Esophagus (tissue), 2 donors: Measurements from ENCODE around the gene RAD51B. TPM values are rescaled to one million over a fixed set of nuclear protein-coding genes. Genes with fewer than 3 reads are reported as not detected.
A peak's percentile ranks its signal among the peaks of the same experiment; 100 is the strongest.

Experiments
- H3K27ac ChIP-seq, 2 donors: one replicate each; pipeline ENCODE4 v1.5.1; 2013; ENCODE audit warnings: low read depth in 2 of 2, mild to moderate bottlenecking in 2 of 2, inconsistent platforms in 1 of 2, low read length in 1 of 2, moderate library complexity in 1 of 2
- H3K27me3 ChIP-seq, 2 donors: one replicate each; pipeline ENCODE4 v1.6.1; 2013; ENCODE audit warnings: low read length in 2 of 2, control low read depth in 1 of 2, mild to moderate bottlenecking in 1 of 2; ENCODE audit not compliant: insufficient read depth in 2 of 2, control insufficient read depth in 1 of 2
- H3K36me3 ChIP-seq, 2 donors: one replicate each; pipeline ENCODE4 v1.6.1; 2013; ENCODE audit warnings: low read length in 1 of 2; ENCODE audit not compliant: control insufficient read depth in 2 of 2, insufficient read depth in 2 of 2
- H3K4me1 ChIP-seq, 2 donors: one replicate each; pipeline ENCODE4 v1.6.1; 2013; ENCODE audit warnings: low read length in 1 of 2; ENCODE audit not compliant: control insufficient read depth in 2 of 2, insufficient read depth in 2 of 2
- H3K4me3 ChIP-seq, 2 donors: one replicate each; pipeline ENCODE4 v1.5.1; 2013; ENCODE audit warnings: low read length in 2 of 2, mild to moderate bottlenecking in 2 of 2, low read depth in 1 of 2, moderate library complexity in 1 of 2
- H3K9me3 ChIP-seq, 2 donors: one replicate each; pipeline ENCODE4 v1.6.1; 2013; ENCODE audit warnings: mild to moderate bottlenecking in 2 of 2, low read depth in 1 of 2, low read length in 1 of 2, moderate library complexity in 1 of 2; ENCODE audit not compliant: control insufficient read depth in 2 of 2, insufficient read depth in 1 of 2
- WGBS, 2 donors: extraction: QIAGEN DNeasy Blood & Tissue Kit; methylation state at CpG; one replicate each; pipeline ENCODE4 v1.1.7; 2013; 5-methylcytosine and 5-hydroxymethylcytosine counted together
- polyA plus RNA-seq, 2 donors: library from polyadenylated mRNA; stranded (reverse); fragments of 200-250 nt; gene quantifications; one replicate each; pipeline ENCODE4 v1.2.3, GENCODE V29; 2013
- donor health status: healthy with polysubstance abuse.
- donor health status: Bipolar disorder and iron deficiency.

RAD51B gene
- polyA plus RNA-seq, 2 donors = 3.2 to 4.0 TPM

- 76 to 77% methylated on average over 2 of the region's 2 CpGs for WGBS, 2 donors
- H3K27ac ChIP-seq = no peak overlapping the region
These were observed 37.2 kb downstream of the RAD51B start for GRCh38 chr14:67856827-67857226.

GRCh38 chr14:67857778-67858350 lies 38.3 kb downstream of the RAD51B start:
- Histone ChIP-seq H3K36me3 (no peaks in the 10 kb centered on the region), H3K4me3 (no peak overlapping the region), H3K27ac (no peak overlapping the region), H3K27me3 (no peaks in the 10 kb centered on the region), H3K4me1 (no peaks in the 10 kb centered on the region), H3K9me3 (no peaks in the 10 kb centered on the region)
- 94% methylated on average over 20 of the region's 20 CpGs for WGBS, 2 donors

More at GRCh38 chr14:67856827-67857226, 37.2 kb downstream of the RAD51B start:
- Histone ChIP-seq H3K4me1 (no peaks in the 10 kb centered on the region), H3K9me3 (no peaks in the 10 kb centered on the region), H3K4me3 (no peak overlapping the region), H3K36me3 (no peaks in the 10 kb centered on the region), H3K27me3 (no peaks in the 10 kb centered on the region)

- no peak overlapping the region for H3K4me3 ChIP-seq
- H3K4me1 ChIP-seq = no peaks in the 10 kb centered on the region
- no peaks in the 10 kb centered on the region for H3K36me3 ChIP-seq
- no peak overlapping the region for H3K27ac ChIP-seq
- WGBS, 2 donors = 81 to 86% methylated on average over 1 of the region's 1 CpG
- no peaks in the 10 kb centered on the region for H3K9me3 ChIP-seq
- no peaks in the 10 kb centered on the region for H3K27me3 ChIP-seq
These were observed 39.7 kb downstream of the RAD51B start for GRCh38 chr14:67859169-67859749.

- Histone ChIP-seq H3K4me3 (no peak overlapping the region), H3K27me3 (no peaks in the 10 kb centered on the region), H3K9me3 (no peaks in the 10 kb centered on the region), H3K4me1 (no peaks in the 10 kb centered on the region), H3K27ac (peak overlapping the region in 1 of 2 donors; percentile 22), H3K36me3 (no peaks in the 10 kb centered on the region)
- WGBS, 2 donors = 82 to 83% methylated on average over 2 of the region's 2 CpGs
These were observed 43.6 kb downstream of the RAD51B start for GRCh38 chr14:67863223-67863622.

- Histone ChIP-seq H3K36me3 (no peaks in the 10 kb centered on the region), H3K27me3 (no peaks in the 10 kb centered on the region), H3K4me3 (no peak overlapping the region), H3K4me1 (no peaks in the 10 kb centered on the region), H3K9me3 (no peaks in the 10 kb centered on the region), H3K27ac (no peak overlapping the region)
- WGBS, 2 donors = 77 to 78% methylated on average over 3 of the region's 3 CpGs
These were observed 55.8 kb downstream of the RAD51B start for GRCh38 chr14:67875175-67876006.

GRCh38 chr14:67879026-67879425 lies 59.4 kb downstream of the RAD51B start:
- Histone ChIP-seq H3K36me3 (no peaks in the 10 kb centered on the region), H3K4me3 (no peak overlapping the region), H3K4me1 (no peaks in the 10 kb centered on the region), H3K27ac (no peak overlapping the region), H3K27me3 (no peaks in the 10 kb centered on the region), H3K9me3 (no peaks in the 10 kb centered on the region)

GRCh38 chr14:67881225-67881624 lies 61.6 kb downstream of the RAD51B start:
- H3K4me3 ChIP-seq = no peak overlapping the region
- no peaks in the 10 kb centered on the region for H3K9me3 ChIP-seq
- H3K36me3 ChIP-seq = no peaks in the 10 kb centered on the region
- H3K4me1 ChIP-seq = no peaks in the 10 kb centered on the region
- no peak overlapping the region for H3K27ac ChIP-seq
- H3K27me3 ChIP-seq = no peaks in the 10 kb centered on the region
- WGBS, 2 donors = 53 to 61% methylated on average over 2 of the region's 2 CpGs

GRCh38 chr14:67882986-67883555 lies 63.5 kb downstream of the RAD51B start:
- Histone ChIP-seq H3K4me1 (no peaks in the 10 kb centered on the region), H3K27me3 (no peaks in the 10 kb centered on the region)
- 85 to 89% methylated on average over 3 to 4 of the region's 4 CpGs for WGBS, 2 donors

GRCh38 chr14:67883717-67884116 lies 64.1 kb downstream of the RAD51B start:
- Histone ChIP-seq H3K27me3 (no peaks in the 10 kb centered on the region), H3K4me1 (no peaks in the 10 kb centered on the region), H3K36me3 (no peaks in the 10 kb centered on the region), H3K4me3 (no peak overlapping the region), H3K27ac (no peak overlapping the region), H3K9me3 (no peaks in the 10 kb centered on the region)
- WGBS, 2 donors = 44% methylated on average over 1 of the region's 1 CpG

More at GRCh38 chr14:67882986-67883555, 63.5 kb downstream of the RAD51B start:
- no peaks in the 10 kb centered on the region for H3K9me3 ChIP-seq
- H3K4me3 ChIP-seq = no peak overlapping the region
- H3K36me3 ChIP-seq = no peaks in the 10 kb centered on the region
- H3K27ac ChIP-seq = no peak overlapping the region
